Glutamatergic neuron (in vitro differentiated cells): ENCODE data around the gene SPATS2L. TPM values are rescaled to one million over a fixed set of nuclear protein-coding genes. Genes with fewer than 3 reads are reported as not detected.

Experiments
- DNase-seq: peaks from one replicate; pipeline ENCODE4 v3.0.0; 2022
- H3K27ac Mint-ChIP-seq: one replicate; pipeline ENCODE4 v1.8.0; 2020; ENCODE audit warnings: mild to moderate bottlenecking, mixed read lengths, inconsistent platforms; ENCODE audit not compliant: unreplicated experiment
- H3K27me3 Mint-ChIP-seq: one replicate; pipeline ENCODE4 v1.8.0; 2020; ENCODE audit warnings: mild to moderate bottlenecking, moderate library complexity, mixed read lengths, inconsistent platforms; ENCODE audit not compliant: unreplicated experiment
- H3K36me3 Mint-ChIP-seq: one replicate; pipeline ENCODE4 v1.8.0; 2020; ENCODE audit warnings: mild to moderate bottlenecking, mixed read lengths, inconsistent platforms; ENCODE audit not compliant: unreplicated experiment
- H3K4me1 Mint-ChIP-seq: one replicate; pipeline ENCODE4 v1.8.0; 2020; ENCODE audit warnings: mild to moderate bottlenecking, low read depth, mixed read lengths, inconsistent platforms; ENCODE audit not compliant: unreplicated experiment
- H3K4me3 Mint-ChIP-seq: one replicate; pipeline ENCODE4 v1.8.0; 2020; ENCODE audit warnings: mild to moderate bottlenecking, mixed read lengths, inconsistent platforms; ENCODE audit not compliant: unreplicated experiment
- H3K9me3 Mint-ChIP-seq: one replicate; pipeline ENCODE4 v1.8.0; 2020; ENCODE audit warnings: mild to moderate bottlenecking, moderate library complexity, mixed read lengths, inconsistent platforms; ENCODE audit not compliant: unreplicated experiment
- total RNA-seq: library from RNA; stranded (reverse); fragmentation: NEBNext Ultra II Directional; extraction: Animal tissue kit (Norgen Biotek cat#: 25700); gene quantifications from one replicate; pipeline ENCODE4 v1.2.1, GENCODE V29; 2021; ENCODE audit not compliant: unreplicated experiment
- TF ChIP-seq, protein P1 (sequence below): fragments of 200-600 bp; sonication (generic); IDR thresholded peaks from one replicate; pipeline ENCODE4 v1.5.0; 2021; ENCODE audit not compliant: partially characterized antibody, unreplicated experiment

Gene SPATS2L
- total RNA-seq, 1 donor from 2014 or later = 45.5 TPM

- no peaks in the 10 kb centered on the region for H3K36me3 Mint-ChIP-seq
- peak; percentile 62 for DNase-seq
- H3K27ac Mint-ChIP-seq = peak overlapping the region; percentile 85
- H3K4me3 Mint-ChIP-seq = peak overlapping the region; percentile 88
- peaks cover 30% of the 10 kb centered on the region for H3K4me1 Mint-ChIP-seq
- TF ChIP-seq, protein P1, sequence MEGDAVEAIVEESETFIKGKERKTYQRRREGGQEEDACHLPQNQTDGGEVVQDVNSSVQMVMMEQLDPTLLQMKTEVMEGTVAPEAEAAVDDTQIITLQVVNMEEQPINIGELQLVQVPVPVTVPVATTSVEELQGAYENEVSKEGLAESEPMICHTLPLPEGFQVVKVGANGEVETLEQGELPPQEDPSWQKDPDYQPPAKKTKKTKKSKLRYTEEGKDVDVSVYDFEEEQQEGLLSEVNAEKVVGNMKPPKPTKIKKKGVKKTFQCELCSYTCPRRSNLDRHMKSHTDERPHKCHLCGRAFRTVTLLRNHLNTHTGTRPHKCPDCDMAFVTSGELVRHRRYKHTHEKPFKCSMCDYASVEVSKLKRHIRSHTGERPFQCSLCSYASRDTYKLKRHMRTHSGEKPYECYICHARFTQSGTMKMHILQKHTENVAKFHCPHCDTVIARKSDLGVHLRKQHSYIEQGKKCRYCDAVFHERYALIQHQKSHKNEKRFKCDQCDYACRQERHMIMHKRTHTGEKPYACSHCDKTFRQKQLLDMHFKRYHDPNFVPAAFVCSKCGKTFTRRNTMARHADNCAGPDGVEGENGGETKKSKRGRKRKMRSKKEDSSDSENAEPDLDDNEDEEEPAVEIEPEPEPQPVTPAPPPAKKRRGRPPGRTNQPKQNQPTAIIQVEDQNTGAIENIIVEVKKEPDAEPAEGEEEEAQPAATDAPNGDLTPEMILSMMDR = no peak
- peaks cover 12% of the 10 kb centered on the region for H3K9me3 Mint-ChIP-seq
- peaks cover 4% of the 10 kb centered on the region for H3K27me3 Mint-ChIP-seq
Observed at GRCh38 chr2:200306931-200307723, 634 bp downstream of the SPATS2L start.

GRCh38 chr2:200307724-200308545 lies 1.4 kb downstream of the SPATS2L start:
- H3K9me3 Mint-ChIP-seq = peaks cover 12% of the 10 kb centered on the region
- peak overlapping the region; percentile 85 for H3K27ac Mint-ChIP-seq
- no peaks in the 10 kb centered on the region for H3K36me3 Mint-ChIP-seq
- H3K4me3 Mint-ChIP-seq = peak overlapping the region; percentile 88
- DNase-seq = no peak
- H3K4me1 Mint-ChIP-seq = peaks cover 30% of the 10 kb centered on the region
- TF ChIP-seq, protein P1 = no peak
- H3K27me3 Mint-ChIP-seq = peaks cover 4% of the 10 kb centered on the region

DNA sequence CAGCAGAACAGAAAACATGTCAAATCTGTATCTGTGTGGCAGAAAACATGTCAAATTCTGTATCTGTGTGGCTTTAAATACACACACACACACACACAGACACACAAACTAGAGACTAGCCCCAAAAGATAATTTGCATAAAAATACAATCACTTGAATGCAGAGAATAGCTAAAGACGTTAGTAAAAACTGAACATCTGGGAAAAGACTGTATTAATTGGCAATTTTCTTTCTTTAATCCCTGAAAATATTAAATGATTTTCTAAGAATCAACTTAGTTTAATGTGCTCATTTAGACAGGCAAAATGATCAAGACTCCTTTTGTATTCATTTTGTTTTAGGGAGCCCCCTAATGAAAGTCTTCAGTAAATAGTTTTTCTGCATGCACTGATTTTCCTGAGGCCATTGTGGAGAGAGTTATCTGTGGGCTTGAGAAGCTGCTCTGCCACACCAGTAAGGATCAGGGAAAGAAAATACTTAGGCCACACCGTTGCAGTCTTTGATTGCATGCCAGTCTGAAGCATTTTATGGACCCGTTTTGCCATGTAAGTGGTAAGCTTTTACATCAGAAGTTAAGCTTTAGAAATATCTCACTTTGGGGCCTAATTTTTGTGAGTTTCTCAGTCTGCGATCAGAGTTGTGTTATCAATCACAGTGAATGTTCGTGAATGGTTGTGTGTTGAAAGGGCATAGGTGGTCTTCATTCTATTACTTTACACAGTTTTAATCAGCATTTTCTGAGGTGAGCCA lies 2.2 kb downstream of the SPATS2L start:
- Mint-ChIP-seq H3K4me1 (peaks cover 33% of the 10 kb centered on the region), H3K4me3 (peak overlapping the region; percentile 88)

DNA sequence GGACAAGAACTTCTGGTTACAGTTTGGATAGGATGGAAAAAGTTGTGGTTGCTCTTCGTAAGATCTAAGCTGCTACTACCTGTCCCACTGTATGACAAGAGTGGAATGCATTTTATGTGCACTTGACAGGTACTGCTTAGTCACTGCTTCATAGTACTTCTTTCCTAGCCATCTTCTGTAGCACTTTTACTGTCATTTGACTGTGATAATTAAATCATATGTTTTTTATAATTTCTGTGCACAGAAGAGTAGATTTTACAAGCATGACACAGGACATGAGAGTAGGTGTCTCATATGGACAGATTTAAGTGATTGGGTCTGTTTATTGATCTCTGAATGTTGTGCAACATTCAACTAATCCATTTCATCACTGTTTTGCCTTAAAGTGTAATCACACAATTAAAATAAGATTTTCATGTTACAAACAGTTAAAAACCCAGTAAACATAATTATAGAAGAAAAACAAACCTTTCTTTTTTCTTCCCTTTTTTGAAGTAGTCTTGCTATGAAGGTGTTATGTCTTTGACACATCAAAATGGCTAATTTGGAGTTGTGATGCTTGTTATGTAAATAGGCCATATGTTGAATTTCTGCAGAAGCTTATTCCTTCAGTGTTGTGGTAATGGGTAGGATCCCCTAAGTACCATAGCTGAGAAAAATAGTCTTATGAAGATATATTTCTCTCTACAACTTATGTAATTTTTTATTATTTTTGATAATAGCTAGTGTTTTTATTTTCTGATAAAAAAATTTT lies 3.0 kb downstream of the SPATS2L start:
- Mint-ChIP-seq H3K4me1 (peaks cover 41% of the 10 kb centered on the region), H3K27me3 (peaks cover 4% of the 10 kb centered on the region), H3K9me3 (peaks cover 12% of the 10 kb centered on the region), H3K4me3 (peak overlapping the region; percentile 72), H3K27ac (no peak overlapping the region), H3K36me3 (no peaks in the 10 kb centered on the region)
- TF ChIP-seq, protein P1 = no peak
- no peak for DNase-seq

More for the DNA sequence above, 2.2 kb downstream of the SPATS2L start:
- H3K9me3 Mint-ChIP-seq = peaks cover 12% of the 10 kb centered on the region
- no peaks in the 10 kb centered on the region for H3K36me3 Mint-ChIP-seq
- DNase-seq = no peak
- peak overlapping the region; percentile 62 for H3K27ac Mint-ChIP-seq
- H3K27me3 Mint-ChIP-seq = peaks cover 4% of the 10 kb centered on the region
- TF ChIP-seq, protein P1 = no peak
